A673 (cell line): ENCODE data around the gene FBP2. TPM values are rescaled to one million over a fixed set of nuclear protein-coding genes. Genes with fewer than 3 reads are reported as not detected.

Experiments
- BruUV-seq: library from RNA; stranded (reverse); fragments of 400-500 nt; replicated peaks from 2 replicates; lab custom pipeline; 2021; lab: Mats Ljungman, UMichigan
- CTCF ChIA-PET: fragments of 300-600 bp; sonication (Branson Sonifier 250); formaldehyde crosslinking; loops from one replicate; lab custom pipeline; 2022; ENCODE audit warnings: antibody characterized with exemption; lab: Charles Lee
- POLR2A ChIA-PET: fragments of 300-600 bp; sonication (Branson Sonifier 250); formaldehyde crosslinking; loops from one replicate; lab custom pipeline; 2022; ENCODE audit warnings: antibody characterized with exemption; ENCODE audit not compliant: low non-redundant PET; lab: Charles Lee
- DNase-seq: peaks from one replicate; pipeline ENCODE4 v3.0.0-alpha.2; 2015; ENCODE audit warnings: low spot score
- H3K27ac ChIP-seq: fragments of 200-600 bp; sonication (generic); 2 replicates; pipeline ENCODE4 v1.5.1; 2016; ENCODE audit warnings: mixed run types, low read depth, mild to moderate bottlenecking, mixed read lengths, antibody characterized with exemption, low read length; ENCODE audit not compliant: poor library complexity, severe bottlenecking
- H3K27me3 ChIP-seq: fragments of 200-600 bp; sonication (generic); replicated peaks from 2 replicates; pipeline ENCODE4 v1.6.1; 2017; ENCODE audit warnings: mixed run types, low read depth, mild to moderate bottlenecking, mixed read lengths, antibody characterized with exemption, low read length; ENCODE audit not compliant: insufficient read depth, poor library complexity
- H3K36me3 ChIP-seq: fragments of 200-600 bp; sonication (generic); 2 replicates; pipeline ENCODE4 v1.6.1; 2016; ENCODE audit warnings: mixed run types, mild to moderate bottlenecking, mixed read lengths, antibody characterized with exemption, low read length; ENCODE audit not compliant: insufficient read depth, poor library complexity, severe bottlenecking
- H3K4me1 ChIP-seq: fragments of 200-600 bp; sonication (generic); 2 replicates; pipeline ENCODE4 v1.6.1; 2017; ENCODE audit warnings: mixed run types, mild to moderate bottlenecking, mixed read lengths, antibody characterized with exemption, low read length; ENCODE audit not compliant: insufficient read depth, poor library complexity, severe bottlenecking
- H3K4me3 ChIP-seq: fragments of 200-600 bp; sonication (generic); 2 replicates; pipeline ENCODE4 v1.5.1; 2016; ENCODE audit warnings: low read depth, mixed run types, mild to moderate bottlenecking, mixed read lengths, low read length; ENCODE audit not compliant: poor library complexity, severe bottlenecking
- H3K9me3 ChIP-seq: fragments of 200-600 bp; sonication (generic); 2 replicates; pipeline ENCODE4 v1.6.1; 2016; ENCODE audit warnings: mixed run types, low read depth, mild to moderate bottlenecking, mixed read lengths, antibody characterized with exemption, low read length; ENCODE audit not compliant: poor library complexity, severe bottlenecking
- EZH2 ChIP-seq: fragments of 200-600 bp; sonication (generic); IDR thresholded peaks from 2 replicates; pipeline ENCODE4 v1.6.1; 2017; ENCODE audit warnings: borderline replicate concordance, low read depth, mild to moderate bottlenecking, mixed read lengths, antibody characterized with exemption, low read length; ENCODE audit not compliant: poor library complexity, severe bottlenecking
- intact Hi-C: fragments of 100-400 bp; cut with micrococcal nuclease; formaldehyde crosslinking; loops from one replicate; pipeline ENCODE4 v1.10.0; 2022; ENCODE audit not compliant: unreplicated experiment
- total RNA-seq: library from RNA; stranded (reverse); gene quantifications from 2 replicates; pipeline ENCODE4 v1.2.3, GENCODE V29; 2021
- TF ChIP-seq, protein P1 (sequence below): fragments of 300-800, 200-600 bp; sonication (generic); conservative IDR thresholded peaks from 2 replicates; pipeline ENCODE4 v1.5.1; 2017; ENCODE audit warnings: low read depth, mild to moderate bottlenecking, antibody characterized with exemption, low read length, moderate library complexity, mixed read lengths

Gene FBP2
- total RNA-seq, 1 experiment from 2014 or later: 0.21 TPM

DNA sequence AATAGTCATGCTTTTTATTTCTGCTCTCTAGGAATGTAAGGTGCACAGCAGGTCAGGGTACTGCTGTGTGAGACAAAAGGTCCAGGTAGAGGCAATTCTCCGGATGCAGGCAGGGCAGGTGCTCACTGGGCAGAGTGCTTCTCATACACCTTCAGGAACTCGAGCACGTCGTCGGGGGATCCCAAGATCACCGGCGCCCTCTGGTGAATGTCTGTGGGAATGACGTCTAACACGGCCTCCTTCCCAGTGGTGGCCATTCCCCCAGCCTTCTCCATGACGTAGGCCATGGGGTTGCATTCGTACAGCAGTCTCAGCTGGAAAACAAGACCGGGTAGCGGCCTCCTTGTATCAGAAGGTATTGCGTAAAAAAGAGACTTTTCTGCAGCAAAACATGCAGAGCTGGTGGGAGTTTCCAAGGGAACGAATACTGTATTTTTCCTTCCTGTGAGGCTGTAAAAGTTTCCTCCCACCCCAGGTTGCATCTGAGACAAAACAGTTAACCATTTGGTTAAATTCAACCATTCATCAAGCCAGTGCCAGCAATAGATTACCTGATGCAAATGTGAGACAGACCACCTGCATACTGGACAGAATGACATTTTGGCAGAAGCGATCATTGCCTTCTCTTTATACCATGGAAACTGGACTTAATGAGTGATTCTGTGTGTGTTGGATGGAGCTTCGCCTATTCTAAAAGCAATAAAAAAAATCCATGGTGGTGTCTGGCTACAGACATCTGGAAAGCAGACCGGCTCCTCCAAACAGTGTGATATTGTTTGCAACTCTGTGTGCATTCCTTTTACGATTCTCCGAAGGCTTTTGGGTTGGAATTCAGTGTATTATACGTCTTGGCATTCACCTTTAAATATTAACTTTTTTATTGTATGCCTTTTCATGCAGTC lies 9.9 kb upstream of the FBP2 start:
- Histone ChIP-seq H3K27ac (no peak overlapping the region), H3K4me1 (no peaks in the 10 kb centered on the region), H3K9me3 (no peaks in the 10 kb centered on the region), H3K27me3 (no peaks in the 10 kb centered on the region), H3K36me3 (no peaks in the 10 kb centered on the region), H3K4me3 (no peak overlapping the region)
- ChIA-PET POLR2A (no interaction called here), CTCF (interaction anchor here (1.1 kb wide), 1 partner anchor 49 kb away, joined by 7 read pairs; the partner anchor contains the start of gene PCAT7)
- no TSS peak for BruUV-seq
- no peak for TF ChIP-seq EZH2
- TF ChIP-seq, protein P1, sequence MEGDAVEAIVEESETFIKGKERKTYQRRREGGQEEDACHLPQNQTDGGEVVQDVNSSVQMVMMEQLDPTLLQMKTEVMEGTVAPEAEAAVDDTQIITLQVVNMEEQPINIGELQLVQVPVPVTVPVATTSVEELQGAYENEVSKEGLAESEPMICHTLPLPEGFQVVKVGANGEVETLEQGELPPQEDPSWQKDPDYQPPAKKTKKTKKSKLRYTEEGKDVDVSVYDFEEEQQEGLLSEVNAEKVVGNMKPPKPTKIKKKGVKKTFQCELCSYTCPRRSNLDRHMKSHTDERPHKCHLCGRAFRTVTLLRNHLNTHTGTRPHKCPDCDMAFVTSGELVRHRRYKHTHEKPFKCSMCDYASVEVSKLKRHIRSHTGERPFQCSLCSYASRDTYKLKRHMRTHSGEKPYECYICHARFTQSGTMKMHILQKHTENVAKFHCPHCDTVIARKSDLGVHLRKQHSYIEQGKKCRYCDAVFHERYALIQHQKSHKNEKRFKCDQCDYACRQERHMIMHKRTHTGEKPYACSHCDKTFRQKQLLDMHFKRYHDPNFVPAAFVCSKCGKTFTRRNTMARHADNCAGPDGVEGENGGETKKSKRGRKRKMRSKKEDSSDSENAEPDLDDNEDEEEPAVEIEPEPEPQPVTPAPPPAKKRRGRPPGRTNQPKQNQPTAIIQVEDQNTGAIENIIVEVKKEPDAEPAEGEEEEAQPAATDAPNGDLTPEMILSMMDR: peak; percentile 88
- peak; percentile 79 for DNase-seq
- intact Hi-C loops: loop anchor here (1.0 kb wide), 1 partner anchor 49 kb away; no protein-coding TSS in a partner anchor

DNA sequence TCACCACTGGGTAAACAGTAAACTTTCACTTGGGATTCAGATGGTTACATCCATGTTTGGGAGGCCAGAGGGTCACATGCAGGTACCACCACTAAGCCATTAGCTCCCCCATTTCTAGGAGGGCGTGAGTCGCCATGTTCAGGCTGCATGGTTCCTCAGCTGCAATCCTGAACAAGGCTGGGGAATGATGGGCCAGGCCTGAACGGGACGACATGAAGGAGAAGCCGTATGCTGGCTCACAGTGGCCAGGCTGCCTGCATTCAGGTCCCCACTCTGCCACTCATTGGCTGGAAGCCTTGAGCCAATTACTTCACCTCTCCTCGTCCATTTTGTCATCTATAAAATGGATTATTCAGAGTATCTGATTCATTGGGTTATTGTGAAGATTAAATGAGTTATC lies 9.0 kb upstream of the FBP2 start:
- ChIA-PET POLR2A (no interaction called here), CTCF (no interaction called here)
- Histone ChIP-seq H3K9me3 (no peaks in the 10 kb centered on the region), H3K4me1 (no peaks in the 10 kb centered on the region), H3K36me3 (no peaks in the 10 kb centered on the region), H3K27me3 (no peaks in the 10 kb centered on the region), H3K27ac (no peak overlapping the region), H3K4me3 (no peak overlapping the region)
- TF ChIP-seq EZH2: no peak
- TF ChIP-seq, protein P1: no peak
- intact Hi-C loops: loop anchor here (1.0 kb wide), 1 partner anchor 48 kb away; no protein-coding TSS in a partner anchor
- DNase-seq: no peak
- BruUV-seq: no TSS peak

DNA sequence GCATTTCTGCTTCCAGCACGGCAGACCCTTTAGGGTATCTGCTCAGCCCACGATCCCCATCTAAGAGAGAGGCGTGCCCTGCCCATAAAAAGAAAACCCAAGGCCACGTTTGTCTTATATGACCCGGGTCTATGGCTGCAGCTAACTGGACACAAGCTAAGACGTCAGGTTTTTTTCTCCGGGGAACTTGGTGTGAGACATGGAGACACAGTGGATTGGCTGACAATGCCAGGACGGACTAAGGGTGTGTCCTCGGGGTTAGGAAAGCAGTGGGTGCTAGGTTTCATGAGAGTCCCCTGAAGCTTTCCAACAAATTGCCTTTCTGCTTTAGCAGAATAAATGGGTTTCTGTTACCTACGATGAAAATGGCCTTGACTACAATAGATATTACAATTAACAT lies 7.1 kb upstream of the FBP2 start:
- intact Hi-C loops: no loop called here
- no peak for DNase-seq
- Histone ChIP-seq H3K9me3 (no peaks in the 10 kb centered on the region), H3K36me3 (no peaks in the 10 kb centered on the region), H3K4me1 (no peaks in the 10 kb centered on the region), H3K27me3 (no peaks in the 10 kb centered on the region), H3K4me3 (no peak overlapping the region), H3K27ac (no peak overlapping the region)
- no TSS peak for BruUV-seq
- CTCF ChIA-PET: no interaction called here
- POLR2A ChIA-PET: no interaction called here
- TF ChIP-seq, protein P1: no peak
- TF ChIP-seq EZH2: no peak
